Mesothelial cell of epicardium (in vitro differentiated cells): Measurements from ENCODE around the gene BAD. TPM values are rescaled to one million over a fixed set of nuclear protein-coding genes. Genes with fewer than 3 reads are reported as not detected.
A peak's percentile ranks its signal among the peaks of the same experiment; 100 is the strongest.

ENCODE experiments used
- DNase-seq, 2 experiments: peaks; one replicate each; pipeline ENCODE4 v3.0.0; 2021; ENCODE audit warnings: low spot score in 2 of 2; ENCODE audit not compliant: unreplicated experiment in 2 of 2
- H3K27ac Mint-ChIP-seq: 2 replicates; pipeline ENCODE4 v1.8.0; 2021; ENCODE audit warnings: mixed read lengths
- H3K27me3 Mint-ChIP-seq: 2 replicates; pipeline ENCODE4 v1.8.0; 2021; ENCODE audit warnings: low read depth, mixed read lengths
- H3K36me3 Mint-ChIP-seq: 2 replicates; pipeline ENCODE4 v1.8.0; 2021; ENCODE audit warnings: mixed read lengths
- H3K4me1 Mint-ChIP-seq: 2 replicates; pipeline ENCODE4 v1.8.0; 2021; ENCODE audit warnings: mixed read lengths
- H3K4me3 Mint-ChIP-seq: 2 replicates; pipeline ENCODE4 v1.8.0; 2021; ENCODE audit warnings: mild to moderate bottlenecking, moderate library complexity, mixed read lengths
- H3K9me3 Mint-ChIP-seq: 2 replicates; pipeline ENCODE4 v1.8.0; 2021; ENCODE audit warnings: mixed read lengths
- total RNA-seq: library from RNA; stranded (reverse); gene quantifications from 3 replicates; pipeline ENCODE4 v1.2.1, GENCODE V29; 2021
- TF ChIP-seq, protein P1 (sequence below): fragments of 200-600 bp; sonication (generic); IDR thresholded peaks from one replicate; pipeline ENCODE4 v1.5.0; 2021; ENCODE audit warnings: antibody characterized with exemption; ENCODE audit not compliant: unreplicated experiment

BAD gene
- total RNA-seq, 1 donor from 2014 or later = 50.2 TPM

DNA sequence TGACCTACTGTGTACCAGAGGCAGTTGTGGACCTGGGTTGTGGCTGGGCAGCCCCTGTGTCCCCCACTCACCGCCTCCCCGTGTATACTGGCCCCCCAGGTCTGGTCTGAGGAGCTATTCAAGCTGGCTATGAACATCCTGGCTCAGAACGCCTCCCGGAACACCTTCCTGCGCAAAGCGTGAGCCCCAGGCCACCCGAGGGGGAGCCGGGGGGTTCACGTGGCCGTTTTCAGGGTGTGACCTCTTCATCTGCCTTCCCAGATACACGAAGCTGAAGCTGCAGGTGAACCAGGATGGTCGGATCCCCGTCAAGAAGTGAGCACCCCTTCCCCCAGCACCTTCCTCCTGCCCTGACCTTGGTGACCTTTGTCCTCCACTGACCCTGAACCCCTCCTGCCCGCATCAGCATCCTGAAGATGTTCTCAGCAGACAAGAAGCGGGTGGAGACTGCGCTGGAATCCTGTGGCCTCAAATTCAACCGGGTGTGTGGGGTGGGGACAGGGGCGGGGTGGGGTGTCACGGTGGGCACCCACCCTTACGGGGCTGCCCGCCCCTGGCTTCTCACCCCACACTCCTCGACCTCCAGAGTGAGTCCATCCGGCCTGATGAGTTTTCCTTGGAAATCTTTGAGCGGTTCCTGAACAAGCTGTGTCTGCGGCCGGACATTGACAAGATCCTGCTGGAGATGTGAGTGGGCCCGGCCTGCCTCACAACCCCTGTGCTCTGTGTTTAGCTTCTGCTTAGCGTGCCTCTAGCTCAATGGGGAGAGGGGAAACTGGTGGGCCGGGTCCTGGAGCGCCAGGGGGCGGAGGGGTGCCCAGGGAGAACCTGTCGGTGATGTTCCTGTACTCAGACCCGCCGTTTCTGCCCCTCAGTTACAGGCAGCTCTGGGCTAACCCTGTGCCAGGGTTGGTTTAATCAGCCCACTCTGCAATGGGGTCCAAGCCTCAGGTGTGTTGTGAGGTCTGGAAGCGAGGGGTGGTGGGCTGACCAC, 29.0 kb downstream of the BAD start:
- no peak for DNase-seq
- Mint-ChIP-seq H3K27ac (no peak overlapping the region), H3K36me3 (peaks cover 17% of the 10 kb centered on the region), H3K27me3 (no peaks in the 10 kb centered on the region), H3K4me1 (peaks cover 10% of the 10 kb centered on the region), H3K4me3 (no peak overlapping the region), H3K9me3 (no peaks in the 10 kb centered on the region)
- TF ChIP-seq, protein P1, sequence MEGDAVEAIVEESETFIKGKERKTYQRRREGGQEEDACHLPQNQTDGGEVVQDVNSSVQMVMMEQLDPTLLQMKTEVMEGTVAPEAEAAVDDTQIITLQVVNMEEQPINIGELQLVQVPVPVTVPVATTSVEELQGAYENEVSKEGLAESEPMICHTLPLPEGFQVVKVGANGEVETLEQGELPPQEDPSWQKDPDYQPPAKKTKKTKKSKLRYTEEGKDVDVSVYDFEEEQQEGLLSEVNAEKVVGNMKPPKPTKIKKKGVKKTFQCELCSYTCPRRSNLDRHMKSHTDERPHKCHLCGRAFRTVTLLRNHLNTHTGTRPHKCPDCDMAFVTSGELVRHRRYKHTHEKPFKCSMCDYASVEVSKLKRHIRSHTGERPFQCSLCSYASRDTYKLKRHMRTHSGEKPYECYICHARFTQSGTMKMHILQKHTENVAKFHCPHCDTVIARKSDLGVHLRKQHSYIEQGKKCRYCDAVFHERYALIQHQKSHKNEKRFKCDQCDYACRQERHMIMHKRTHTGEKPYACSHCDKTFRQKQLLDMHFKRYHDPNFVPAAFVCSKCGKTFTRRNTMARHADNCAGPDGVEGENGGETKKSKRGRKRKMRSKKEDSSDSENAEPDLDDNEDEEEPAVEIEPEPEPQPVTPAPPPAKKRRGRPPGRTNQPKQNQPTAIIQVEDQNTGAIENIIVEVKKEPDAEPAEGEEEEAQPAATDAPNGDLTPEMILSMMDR = no peak

DNA sequence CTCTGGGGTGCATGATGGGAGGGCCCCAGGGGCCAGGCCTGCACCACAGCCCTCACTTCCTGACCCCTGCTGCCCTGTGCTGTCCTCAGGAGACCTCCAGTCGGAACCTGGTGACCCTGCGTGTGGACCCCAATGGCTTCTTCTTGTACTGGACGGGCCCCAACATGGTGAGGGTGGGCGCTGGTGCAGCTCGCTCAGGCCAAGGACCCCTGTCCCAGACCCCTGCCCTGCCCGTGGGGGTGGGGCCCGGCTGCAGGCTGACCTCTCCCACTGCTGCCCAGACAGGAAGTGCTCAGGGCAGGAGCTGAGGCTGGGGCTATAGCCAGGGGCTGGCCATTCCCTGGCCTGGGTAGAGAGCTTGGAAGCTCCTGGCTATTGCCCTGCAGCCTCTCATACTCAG, 30.1 kb downstream of the BAD start:
- peaks cover 6% of the 10 kb centered on the region for H3K36me3 Mint-ChIP-seq
- H3K27me3 Mint-ChIP-seq = no peaks in the 10 kb centered on the region
- DNase-seq = no peak
- no peaks in the 10 kb centered on the region for H3K9me3 Mint-ChIP-seq
- peaks cover 10% of the 10 kb centered on the region for H3K4me1 Mint-ChIP-seq
- TF ChIP-seq, protein P1 = no peak
- no peak overlapping the region for H3K4me3 Mint-ChIP-seq
- no peak overlapping the region for H3K27ac Mint-ChIP-seq

DNA sequence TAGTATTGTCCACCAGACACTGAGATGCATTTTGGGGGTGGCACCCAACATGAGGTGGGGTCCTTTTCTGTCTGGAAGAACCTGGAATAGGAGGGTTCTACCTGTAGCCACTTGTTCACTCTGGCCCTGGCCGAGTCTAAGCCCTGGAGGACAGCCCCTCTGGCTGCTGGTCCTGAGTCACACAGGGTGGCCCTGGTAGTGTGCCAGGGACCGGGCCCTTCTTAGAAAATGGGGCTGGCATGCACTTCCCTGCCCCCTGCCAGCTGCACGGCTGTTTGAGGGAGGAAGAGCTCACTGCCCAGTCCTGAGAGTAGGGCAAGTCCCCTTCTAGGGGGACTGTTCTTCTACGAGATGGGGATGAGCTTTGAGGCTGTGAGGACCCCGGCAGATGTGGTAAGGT, 31.0 kb downstream of the BAD start:
- Mint-ChIP-seq H3K27ac (peak overlapping the region; percentile 1), H3K27me3 (no peaks in the 10 kb centered on the region), H3K36me3 (peaks cover 2% of the 10 kb centered on the region), H3K4me1 (peaks cover 10% of the 10 kb centered on the region), H3K9me3 (no peaks in the 10 kb centered on the region), H3K4me3 (peak overlapping the region; percentile 83)
- DNase-seq = no peak
- TF ChIP-seq, protein P1 = no peak

DNA sequence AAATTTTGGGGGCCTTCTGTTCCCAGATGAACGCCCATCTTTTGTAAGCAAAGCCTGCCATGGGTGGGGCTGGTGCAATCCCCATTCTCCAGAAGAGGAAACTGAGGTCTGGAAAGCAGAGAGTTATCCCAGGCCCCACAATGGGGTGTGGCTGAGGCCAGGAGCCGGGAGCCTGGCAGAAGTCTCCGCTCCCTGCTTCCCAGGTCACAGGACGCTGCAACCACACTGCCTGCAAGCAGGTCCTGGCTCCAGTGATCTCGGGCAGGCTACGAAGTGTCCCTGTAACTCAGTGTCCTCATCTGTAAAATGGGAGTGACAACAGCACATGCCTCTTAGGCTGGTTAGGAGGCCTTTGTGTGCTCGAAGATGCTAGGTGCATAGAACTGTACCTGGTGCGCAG, 31.4 kb downstream of the BAD start:
- peaks cover 1% of the 10 kb centered on the region for H3K36me3 Mint-ChIP-seq
- H3K27me3 Mint-ChIP-seq = no peaks in the 10 kb centered on the region
- peak overlapping the region; percentile 83 for H3K4me3 Mint-ChIP-seq
- TF ChIP-seq, protein P1 = no peak
- no peak for DNase-seq
- peaks cover 10% of the 10 kb centered on the region for H3K4me1 Mint-ChIP-seq
- no peak overlapping the region for H3K27ac Mint-ChIP-seq
- H3K9me3 Mint-ChIP-seq = no peaks in the 10 kb centered on the region

DNA sequence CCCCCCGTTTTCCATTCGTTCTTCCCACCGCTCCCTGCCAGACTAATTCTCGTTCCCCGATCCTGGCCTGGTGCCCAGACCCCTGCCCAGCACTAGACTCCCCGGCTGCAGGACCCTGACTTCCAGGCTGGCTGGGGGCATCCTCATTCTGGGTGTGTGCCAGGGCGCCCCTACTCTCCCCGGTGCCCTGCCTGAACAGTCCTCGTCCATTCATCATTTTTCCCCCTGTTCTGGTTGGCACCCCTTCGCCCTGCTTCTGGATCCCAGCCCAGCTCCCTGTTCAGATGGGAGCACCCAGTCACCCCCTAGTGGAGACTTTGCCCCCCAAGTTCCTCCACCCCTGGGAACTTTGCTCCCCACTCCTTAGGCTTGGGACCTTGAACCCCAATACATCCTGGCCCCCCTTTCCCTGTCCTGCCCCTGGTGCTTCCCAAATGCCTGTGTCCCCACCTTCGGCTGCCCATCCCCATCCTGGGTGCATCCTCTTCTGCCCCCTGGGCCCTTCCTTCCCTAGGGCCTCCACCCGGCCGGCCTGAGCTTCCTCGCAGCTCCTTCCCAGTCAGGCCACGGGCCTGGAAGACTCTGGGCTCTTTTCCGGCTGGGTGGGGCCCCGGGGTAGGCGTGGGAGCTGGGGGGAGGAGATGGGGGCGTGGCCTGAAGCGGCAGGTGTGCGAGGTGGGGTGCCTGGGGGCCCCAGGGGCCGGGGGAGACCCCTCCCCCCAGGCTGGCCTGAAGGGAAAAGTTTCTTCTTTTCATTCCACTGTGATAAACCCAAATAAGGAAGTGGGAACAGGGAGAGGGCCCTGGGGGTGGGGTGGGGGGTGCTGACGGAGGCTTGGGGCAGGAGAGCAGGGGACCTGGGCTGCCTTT, 32.2 kb downstream of the BAD start:
- DNase-seq = peak in 1 of 2 experiments; percentile 56
- Mint-ChIP-seq H3K9me3 (no peaks in the 10 kb centered on the region), H3K27ac (peak overlapping the region; percentile 73), H3K27me3 (no peaks in the 10 kb centered on the region), H3K36me3 (no peaks in the 10 kb centered on the region), H3K4me3 (peak overlapping the region; percentile 83), H3K4me1 (peaks cover 14% of the 10 kb centered on the region)
- TF ChIP-seq, protein P1 = no peak
